Peyer's patch (tissue), 4 donors: ENCODE measurements around the gene P2RY8.

Experiments used
- CTCF ChIP-seq, 6 experiments: fragments of 450-650 bp in 4 of 6; fragments of 200-600 bp in 2 of 6; sonication (generic) in 1 of 6; IDR thresholded peaks; one replicate each; pipeline ENCODE4 v1.5.1; 2017 to 2019; ENCODE audit warnings: antibody characterized with exemption in 6 of 6, mild to moderate bottlenecking in 3 of 6, moderate library complexity in 1 of 6
- POLR2A ChIP-seq, 2 donors: fragments of 450-650 bp; IDR thresholded peaks; one replicate each; pipeline ENCODE4 v1.5.1; 2017; ENCODE audit warnings: antibody characterized with exemption in 2 of 2, mild to moderate bottlenecking in 2 of 2, moderate library complexity in 2 of 2

GRCh38 chrX:1468250-1468772 lies 68.7 kb downstream of the P2RY8 start:
- no peak for TF ChIP-seq POLR2A (IDR thresholded peaks at IDR 0.05)
- TF ChIP-seq CTCF (IDR thresholded peaks at IDR 0.05), result no peak
